Right renal pelvis (tissue), 4 donors: ENCODE results near the gene STK32B. TPM values are rescaled to one million over a fixed set of nuclear protein-coding genes. Genes with fewer than 3 reads are reported as not detected.

Source experiments
- DNase-seq, 4 donors: peaks; one replicate each; pipeline ENCODE4 v3.0.0-alpha.2; 2013; ENCODE audit warnings: low read depth in 4 of 4, low spot score in 3 of 4, missing footprints in 1 of 4
- polyA plus RNA-seq, 4 donors: library from polyadenylated mRNA; unstranded; fragments of 120-200 nt; gene quantifications; one replicate each; pipeline ENCODE4 v1.2.1, GENCODE V29; 2013; ENCODE audit not compliant: insufficient read length in 4 of 4

Gene STK32B
- polyA plus RNA-seq, 4 donors, result 8.9 to 13.5 (median 9.7) TPM

- no peak for DNase-seq
Observed at GRCh38 chr4:5029447-5029846, 21.8 kb upstream of the STK32B start.

DNA sequence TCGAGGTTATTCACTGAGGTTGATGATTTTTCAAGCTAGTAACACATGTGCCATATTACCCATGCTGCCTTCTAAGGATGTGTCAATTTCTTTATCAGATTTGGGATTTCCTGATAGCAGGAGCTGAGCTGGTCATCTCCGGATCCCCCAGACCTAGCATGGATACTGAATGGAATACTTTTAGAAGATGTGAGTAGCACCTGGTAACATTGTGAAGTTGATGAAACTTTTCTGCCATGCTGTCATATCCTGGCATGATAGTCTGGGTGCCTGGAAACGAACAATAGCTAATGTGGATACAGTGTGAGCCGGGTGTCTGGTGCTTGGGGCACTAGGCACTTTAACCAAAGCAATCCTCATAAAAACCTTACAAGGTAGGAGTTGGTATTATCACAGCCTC lies 21.1 kb upstream of the STK32B start:
- DNase-seq, result no peak

DNA sequence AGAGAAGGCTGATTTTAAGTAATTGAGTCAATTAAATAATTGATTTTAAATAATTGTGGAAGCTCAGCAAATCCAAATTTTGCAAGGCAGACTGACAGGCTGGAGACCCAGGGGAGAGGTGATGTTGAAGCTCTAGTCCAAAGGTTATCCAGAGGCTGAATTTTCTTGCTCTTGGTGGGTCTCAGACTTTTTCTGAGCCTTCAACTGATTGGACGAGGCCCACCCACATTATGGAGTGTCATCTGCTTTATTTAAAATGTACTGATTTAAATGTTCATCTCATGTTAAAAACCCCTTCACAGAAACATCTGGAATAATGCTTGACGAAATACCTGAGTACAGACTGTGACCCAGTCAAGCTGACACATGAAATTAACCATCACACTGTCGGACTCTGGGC lies 20.4 kb upstream of the STK32B start:
- no peak for DNase-seq

GRCh38 chr4:5032813-5033212 lies 18.5 kb upstream of the STK32B start:
- DNase-seq, result no peak

DNA sequence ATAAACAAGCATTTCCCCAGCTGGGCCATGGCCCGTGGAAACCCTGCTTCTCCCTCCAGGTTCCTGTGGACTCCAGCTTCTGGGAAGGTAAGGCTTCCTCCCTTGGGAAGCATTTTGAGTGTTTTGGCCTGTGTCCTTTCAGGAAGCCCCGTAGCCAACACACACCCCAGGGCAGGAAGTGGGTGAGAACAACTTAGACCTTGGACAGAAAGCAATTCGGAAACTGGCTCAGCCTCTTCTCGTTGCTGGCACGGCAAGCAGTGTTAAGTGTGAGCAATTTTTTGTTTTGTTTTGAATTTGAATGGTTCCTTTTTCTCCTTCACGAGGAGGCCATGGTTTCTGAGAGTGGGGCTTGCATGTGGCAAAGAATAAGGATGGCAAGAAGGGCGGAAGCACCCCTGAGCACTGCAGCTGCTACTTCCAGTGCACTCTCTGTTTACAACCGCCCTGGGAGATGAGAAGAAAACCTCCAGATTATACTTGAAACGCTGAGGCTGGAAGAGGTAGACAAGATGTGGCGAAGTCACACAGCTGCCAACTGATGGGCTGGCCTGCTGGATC lies 17.9 kb upstream of the STK32B start:
- DNase-seq, result no peak

DNA sequence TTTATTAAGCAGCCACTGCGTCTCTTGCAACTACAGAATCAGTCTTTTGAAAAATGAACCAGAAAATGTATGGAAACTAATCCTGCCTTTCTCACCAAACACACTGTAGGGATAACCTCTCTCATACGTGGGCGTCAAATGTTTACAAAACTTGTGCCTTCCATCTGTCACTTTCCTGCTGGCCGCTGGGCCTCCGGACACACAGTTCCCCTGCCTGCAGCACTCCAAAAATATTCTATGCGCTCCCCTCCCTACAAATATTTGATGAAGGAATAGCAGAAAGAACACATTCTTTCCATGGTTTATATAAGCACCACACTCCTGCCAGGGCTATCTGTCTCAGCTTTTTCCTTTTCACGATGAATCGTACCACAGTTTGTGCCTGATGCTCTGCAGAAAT lies 17.1 kb upstream of the STK32B start:
- DNase-seq, result no peak

- DNase-seq, result no peak
Observed at GRCh38 chr4:5036239-5036638, 15.0 kb upstream of the STK32B start.

DNA sequence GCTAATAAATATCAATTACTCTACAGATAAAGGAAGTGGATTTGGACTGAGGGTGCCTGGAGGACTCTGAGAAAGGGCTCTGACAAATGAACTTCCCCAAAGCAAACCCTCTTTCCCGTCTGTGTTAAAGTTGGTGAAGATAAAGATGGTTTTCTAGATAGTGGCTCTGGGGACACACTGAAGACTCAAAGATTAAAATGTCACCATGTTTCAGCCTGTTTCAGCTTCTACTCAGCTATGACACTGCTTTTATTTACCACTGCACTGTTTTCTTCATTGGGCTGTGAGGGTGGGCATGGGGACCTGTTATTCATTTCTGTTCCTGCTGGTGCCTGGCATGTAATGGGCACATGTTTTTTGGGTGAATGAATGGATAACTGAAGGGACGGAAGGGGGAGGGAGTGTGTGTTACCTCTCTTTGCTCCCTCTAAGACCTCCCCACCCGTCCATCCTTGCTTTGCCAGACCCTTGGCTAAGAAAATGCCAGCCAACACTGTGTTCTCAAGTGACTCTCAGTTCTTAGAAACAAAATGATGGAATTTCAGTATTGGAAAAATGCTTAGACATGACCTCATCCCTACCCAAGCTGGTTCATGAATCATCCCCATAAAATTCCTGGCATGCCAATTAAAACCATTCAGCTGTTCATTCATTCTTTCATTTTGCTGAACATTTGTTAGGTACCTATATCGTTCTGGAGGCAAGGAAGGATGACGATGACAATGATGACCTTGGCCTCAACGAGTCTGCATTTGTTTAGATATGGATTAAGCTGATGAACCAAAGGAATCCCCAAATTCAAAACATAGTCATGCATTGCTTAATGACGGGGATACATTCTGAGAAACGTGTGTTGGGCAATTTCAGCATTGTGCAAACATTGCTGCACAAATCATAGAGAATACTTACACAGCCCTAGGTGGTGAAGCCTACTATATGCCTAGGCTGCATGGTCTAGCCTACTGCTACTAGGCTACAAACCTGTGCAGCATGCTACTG lies 13.4 kb upstream of the STK32B start:
- DNase-seq, result no peak

DNA sequence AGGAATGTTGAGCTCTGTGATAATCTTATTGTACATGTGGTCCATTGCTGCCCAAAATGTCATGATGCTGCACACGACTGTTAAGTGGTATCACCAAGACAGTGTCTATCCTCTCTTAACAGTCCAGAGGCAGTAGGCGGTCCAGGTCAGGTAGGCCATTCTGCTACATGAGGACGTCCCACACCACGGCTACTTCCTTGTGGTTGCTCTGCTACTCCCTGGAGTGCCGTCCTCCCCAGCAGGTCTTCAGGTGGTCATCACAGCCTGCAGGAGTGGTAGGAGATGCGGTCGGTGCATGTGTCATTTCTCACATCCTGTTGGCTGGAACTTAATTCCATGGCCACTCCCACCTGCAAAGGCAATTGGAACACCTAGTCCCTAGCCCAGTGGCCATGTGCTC lies 11.5 kb upstream of the STK32B start:
- DNase-seq, result no peak

GRCh38 chr4:5040856-5041620 lies 10.2 kb upstream of the STK32B start:
- no peak for DNase-seq

- no peak for DNase-seq
Observed at GRCh38 chr4:5041699-5042098, 9.6 kb upstream of the STK32B start.

DNA sequence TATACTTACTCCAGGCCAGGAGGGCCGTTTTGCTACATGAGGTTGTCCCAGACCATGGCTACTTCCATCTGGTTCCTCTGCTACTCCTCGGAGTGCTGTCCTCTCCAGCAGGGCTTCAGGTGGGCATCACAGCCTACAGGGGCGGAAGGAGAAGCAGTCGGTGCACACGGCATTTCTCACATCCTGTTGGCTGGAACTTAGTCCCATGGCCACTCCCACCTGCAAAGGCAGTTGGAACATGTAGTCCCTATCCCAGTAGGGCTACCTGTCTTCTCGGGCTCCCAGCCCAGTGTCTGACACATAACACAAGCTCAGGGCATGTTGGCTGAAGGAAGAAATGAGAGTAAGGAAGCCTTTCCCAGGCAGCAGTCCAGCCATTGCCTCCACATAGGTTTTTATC lies 7.7 kb upstream of the STK32B start:
- DNase-seq, result no peak

GRCh38 chr4:5044341-5044740 lies 6.9 kb upstream of the STK32B start:
- DNase-seq, result no peak

- DNase-seq, result no peak
Observed at GRCh38 chr4:5045097-5045496, 6.2 kb upstream of the STK32B start.

GRCh38 chr4:5048721-5049120 lies 2.6 kb upstream of the STK32B start:
- DNase-seq, result no peak

DNA sequence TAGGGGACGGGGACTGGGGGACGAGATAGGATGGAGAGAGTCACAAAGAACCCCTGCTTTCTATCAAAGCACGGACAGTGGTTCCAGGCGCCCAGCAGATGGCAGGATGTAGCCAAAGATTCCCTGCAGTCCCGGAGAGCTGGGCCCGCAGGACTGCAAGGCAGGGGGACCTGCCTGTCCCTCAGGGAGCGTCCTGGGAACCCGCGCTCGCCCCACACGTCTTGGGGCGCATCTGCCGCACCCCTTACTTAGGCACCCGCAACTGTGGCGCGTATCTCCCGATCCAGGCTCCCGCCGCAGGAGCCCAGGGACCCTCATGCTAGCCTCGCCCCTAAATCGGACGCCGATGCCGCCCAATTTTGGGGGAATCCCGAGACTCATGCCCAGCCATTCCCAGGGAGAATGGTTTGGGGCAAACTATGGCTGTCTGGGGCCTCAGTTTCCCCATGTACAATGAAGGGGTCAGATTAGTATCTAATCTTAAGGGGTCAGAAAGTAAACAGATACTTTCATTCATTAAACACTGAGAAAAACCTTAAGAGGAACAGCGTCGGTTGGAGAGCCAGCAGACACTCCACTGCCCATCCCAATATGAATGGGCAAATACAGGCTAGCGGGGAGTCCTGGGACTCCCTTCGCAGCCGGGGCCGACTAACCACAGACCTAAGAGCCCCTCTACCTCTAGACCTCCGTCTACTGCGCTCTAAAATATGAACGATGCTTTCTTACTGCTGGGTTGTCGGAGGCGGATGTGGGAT lies 581 bp upstream of the STK32B start:
- peak in 3 of 4 donors; percentile 49 to 61 (median 49) for DNase-seq

DNA sequence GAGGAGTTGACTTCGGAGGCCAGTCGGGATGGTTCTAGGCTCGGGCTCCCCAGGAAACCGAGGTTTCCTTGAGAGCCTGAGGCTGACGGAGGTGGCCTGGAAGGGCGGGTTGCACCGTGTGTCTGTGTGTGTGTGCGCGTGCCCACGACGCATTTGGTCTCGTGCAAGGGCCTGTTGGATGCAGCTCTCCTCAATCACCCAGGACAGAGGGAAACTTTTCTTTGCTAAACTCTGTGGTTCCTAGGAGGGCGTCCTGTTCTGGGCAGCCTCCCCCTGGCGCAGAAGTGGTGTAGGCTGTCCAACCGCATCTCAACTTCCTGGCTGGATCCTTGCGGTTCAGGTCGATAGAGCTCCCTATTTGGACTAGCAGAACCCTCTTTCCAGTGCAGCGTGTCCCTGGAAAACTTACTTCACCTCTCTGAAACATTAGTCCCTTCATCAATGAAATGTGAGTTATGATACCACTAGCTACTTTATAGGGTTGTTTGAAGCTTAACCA lies 973 bp downstream of the STK32B start:
- no peak for DNase-seq

- DNase-seq, result no peak
Observed at GRCh38 chr4:5052726-5053425, 1.6 kb downstream of the STK32B start.

GRCh38 chr4:5054532-5054931 lies 3.3 kb downstream of the STK32B start:
- DNase-seq, result no peak

DNA sequence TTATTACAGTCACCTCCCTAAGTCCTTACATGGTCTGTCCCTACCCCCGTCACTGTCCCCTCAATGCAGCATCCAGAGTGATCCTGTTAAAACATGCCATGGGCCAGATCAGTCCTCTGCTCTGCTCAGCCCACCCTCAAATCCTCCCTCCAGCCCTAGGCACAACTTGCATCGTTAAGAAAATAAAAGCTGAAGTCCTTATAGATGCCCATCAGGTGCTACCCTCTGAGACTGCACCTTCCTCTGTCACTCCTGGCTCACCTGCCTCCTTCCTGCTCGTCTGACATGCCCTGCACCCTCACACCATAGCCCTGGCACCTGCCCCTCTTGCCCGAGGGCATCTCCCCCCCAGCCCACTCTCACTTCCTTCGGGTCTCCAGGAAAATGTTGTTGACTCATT lies 4.1 kb downstream of the STK32B start:
- no peak for DNase-seq
